Keratinocyte (primary cell): Measurements from ENCODE around the gene MEP1B. TPM values are rescaled to one million over a fixed set of nuclear protein-coding genes. Genes with fewer than 3 reads are reported as not detected.
"Not testable (repeated sequence)": the region's sequence is repeated elsewhere in the genome, so short reads cannot be mapped to it uniquely, and the experiment has no call there.

ENCODE experiments used
- DNase-seq: peaks from one replicate; pipeline ENCODE4 v3.0.0-alpha.2; 2011; ENCODE audit warnings: low read depth, missing footprints, low spot score
- FAIRE-seq: peaks from 2 replicates; lab custom pipeline; 2011; peaks lifted over from hg19 to GRCh38; lab: Jason Lieb, UNC
- H2AFZ ChIP-seq: 2 replicates; pipeline ENCODE4 v1.6.0; 2012; ENCODE audit warnings: low read length, control low read depth, inconsistent platforms; ENCODE audit not compliant: control insufficient read depth
- H3K27ac ChIP-seq: 2 replicates; pipeline ENCODE4 v1.5.1; 2011; ENCODE audit warnings: low read length; ENCODE audit not compliant: control insufficient read depth, insufficient read depth
- H3K27me3 ChIP-seq: 3 replicates; pipeline ENCODE4 v1.6.0; 2011; ENCODE audit warnings: low read length; ENCODE audit not compliant: control insufficient read depth, insufficient read depth; ENCODE audit errors: extremely low read depth
- H3K36me3 ChIP-seq, 2 experiments: 2 replicates in 1 of 2; 3 replicates in 1 of 2; pipeline ENCODE4 v1.5.1; 2011; ENCODE audit warnings: low read length in 2 of 2, mild to moderate bottlenecking in 1 of 2; ENCODE audit not compliant: control insufficient read depth in 2 of 2, insufficient read depth in 2 of 2; ENCODE audit errors: extremely low read depth in 1 of 2
- H3K4me1 ChIP-seq: 3 replicates; pipeline ENCODE4 v1.5.1; 2011; ENCODE audit warnings: low read length; ENCODE audit not compliant: control insufficient read depth, insufficient read depth; ENCODE audit errors: extremely low read depth
- H3K4me2 ChIP-seq: 3 replicates; pipeline ENCODE4 v1.6.0; 2011; ENCODE audit warnings: low read depth, low read length; ENCODE audit not compliant: control insufficient read depth, insufficient read depth; ENCODE audit errors: extremely low read depth
- H3K4me3 ChIP-seq, 3 experiments: fragments of 200-600 bp in 1 of 3; sonication (generic) in 1 of 3; 2 replicates in 2 of 3; 3 replicates in 1 of 3; pipeline ENCODE4 v1.5.1; 2011 to 2016; ENCODE audit warnings: low read length in 3 of 3, mild to moderate bottlenecking in 3 of 3, control low read depth in 2 of 3, inconsistent platforms in 1 of 3, low read depth in 1 of 3, mixed read lengths in 1 of 3, mixed run types in 1 of 3, moderate library complexity in 1 of 3; ENCODE audit not compliant: control insufficient read depth in 2 of 3, insufficient read depth in 2 of 3; ENCODE audit errors: extremely low read depth in 1 of 3
- H3K79me2 ChIP-seq: 2 replicates; pipeline ENCODE4 v1.6.0; 2012; ENCODE audit warnings: low read length; ENCODE audit not compliant: control insufficient read depth, insufficient read depth
- H3K9ac ChIP-seq: 3 replicates; pipeline ENCODE4 v1.6.0; 2011; ENCODE audit warnings: low read length; ENCODE audit not compliant: control insufficient read depth, insufficient read depth; ENCODE audit errors: extremely low read depth
- H3K9me1 ChIP-seq: 3 replicates; pipeline ENCODE4 v1.6.0; 2011; ENCODE audit warnings: low read length; ENCODE audit not compliant: control insufficient read depth, insufficient read depth; ENCODE audit errors: extremely low read depth
- H3K9me3 ChIP-seq: 2 replicates; pipeline ENCODE4 v1.5.1; 2012; ENCODE audit warnings: low read depth, low read length; ENCODE audit not compliant: control insufficient read depth
- H4K20me1 ChIP-seq: 3 replicates; pipeline ENCODE4 v1.6.0; 2011; ENCODE audit warnings: low read length; ENCODE audit not compliant: control insufficient read depth, insufficient read depth; ENCODE audit errors: extremely low read depth
- EZH2 ChIP-seq: IDR thresholded peaks from one replicate; pipeline ENCODE4 v1.6.1; 2012; ENCODE audit warnings: inconsistent platforms, mild to moderate bottlenecking, low read length, moderate library complexity
- dilution Hi-C: fragments of 300-500 bp; cut with MboI; formaldehyde crosslinking; loops from one replicate; pipeline ENCODE4 v1.7.0; 2020; ENCODE audit warnings: low sequenced_read_pairs; ENCODE audit not compliant: extremely low pct_ligation_motif_present
- polyA plus RNA-seq, 5 experiments: library from polyadenylated mRNA; depleted of rRNA in 3 of 5; stranded (reverse) in 3 of 5; stranded (forward) in 1 of 5; unstranded in 1 of 5; fragments of >200 nt; gene quantifications; 1 replicate in 1 of 5; 2 replicates in 3 of 5; 3 replicates in 1 of 5; pipeline versions ENCODE4 v1.2.1 to v1.2.3, GENCODE V29; 2011 to 2012; ENCODE audit warnings: missing spikeins in 2 of 5, low read depth in 1 of 5, low replicate concordance in 1 of 5
- TF ChIP-seq, protein P1 (sequence below), 3 experiments: IDR thresholded peaks in 1 of 3; conservative IDR thresholded peaks in 1 of 3; optimal IDR thresholded peaks in 1 of 3; 2 replicates in 2 of 3; 3 replicates in 1 of 3; pipeline versions ENCODE3 to v1.5.1; 2011; ENCODE audit warnings: low read length in 3 of 3, mild to moderate bottlenecking in 3 of 3, moderate library complexity in 2 of 3, control low read depth in 1 of 3, inconsistent platforms in 1 of 3; ENCODE audit not compliant: insufficient read depth in 2 of 3; ENCODE audit errors: extremely low read depth in 1 of 3

The MEP1B gene
- polyA plus RNA-seq, 1 donor (not counting 4 experiments of a cell fraction or from before 2014, with no cell fraction given): 0.03 TPM

DNA sequence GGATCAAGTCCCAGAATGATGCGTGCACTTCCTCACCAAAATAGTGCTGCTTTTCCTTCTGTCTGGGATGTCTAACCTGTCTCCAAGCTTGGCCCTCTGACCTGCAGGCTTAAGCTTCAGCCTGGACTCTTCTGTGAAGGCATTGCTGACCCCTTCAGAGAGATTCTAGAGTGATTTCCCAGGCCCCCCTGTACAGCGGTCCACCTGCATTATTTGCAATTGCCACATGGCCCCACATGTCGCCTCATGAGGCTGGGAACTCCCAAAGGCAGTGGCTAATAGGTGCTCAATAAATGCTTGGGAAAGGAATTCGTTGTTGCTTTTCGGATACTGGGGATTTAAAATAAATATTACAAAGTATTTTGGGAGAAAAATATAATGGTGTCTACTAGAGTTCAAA lies 32.3 kb upstream of the MEP1B start:
- dilution Hi-C loops: no loop called here
- no peak overlapping the region for H2AFZ ChIP-seq
- TF ChIP-seq, protein P1, sequence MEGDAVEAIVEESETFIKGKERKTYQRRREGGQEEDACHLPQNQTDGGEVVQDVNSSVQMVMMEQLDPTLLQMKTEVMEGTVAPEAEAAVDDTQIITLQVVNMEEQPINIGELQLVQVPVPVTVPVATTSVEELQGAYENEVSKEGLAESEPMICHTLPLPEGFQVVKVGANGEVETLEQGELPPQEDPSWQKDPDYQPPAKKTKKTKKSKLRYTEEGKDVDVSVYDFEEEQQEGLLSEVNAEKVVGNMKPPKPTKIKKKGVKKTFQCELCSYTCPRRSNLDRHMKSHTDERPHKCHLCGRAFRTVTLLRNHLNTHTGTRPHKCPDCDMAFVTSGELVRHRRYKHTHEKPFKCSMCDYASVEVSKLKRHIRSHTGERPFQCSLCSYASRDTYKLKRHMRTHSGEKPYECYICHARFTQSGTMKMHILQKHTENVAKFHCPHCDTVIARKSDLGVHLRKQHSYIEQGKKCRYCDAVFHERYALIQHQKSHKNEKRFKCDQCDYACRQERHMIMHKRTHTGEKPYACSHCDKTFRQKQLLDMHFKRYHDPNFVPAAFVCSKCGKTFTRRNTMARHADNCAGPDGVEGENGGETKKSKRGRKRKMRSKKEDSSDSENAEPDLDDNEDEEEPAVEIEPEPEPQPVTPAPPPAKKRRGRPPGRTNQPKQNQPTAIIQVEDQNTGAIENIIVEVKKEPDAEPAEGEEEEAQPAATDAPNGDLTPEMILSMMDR (optimal IDR thresholded peaks at IDR 0.05 in 1 of 3, IDR thresholded peaks at IDR 0.05 in 1 of 3, conservative IDR thresholded peaks at IDR 0.05 in 1 of 3; ENCODE audit: extremely low read depth in 1 of 3, insufficient read depth in 2 of 3, low read length in 3 of 3): no peak
- no peak for TF ChIP-seq EZH2
- no peaks in the 10 kb centered on the region for H4K20me1 ChIP-seq
- H3K9me1 ChIP-seq: no peaks in the 10 kb centered on the region
- no peaks in the 10 kb centered on the region for H3K36me3 ChIP-seq
- H3K9me3 ChIP-seq: no peaks in the 10 kb centered on the region
- no peak for FAIRE-seq
- no peaks in the 10 kb centered on the region for H3K79me2 ChIP-seq
- peaks cover 2% of the 10 kb centered on the region for H3K4me1 ChIP-seq
- no peak for DNase-seq
- no peak overlapping the region for H3K4me3 ChIP-seq
- H3K27ac ChIP-seq: no peak overlapping the region
- H3K4me2 ChIP-seq: peak overlapping the region; percentile 86
- H3K9ac ChIP-seq: no peak overlapping the region
- H3K27me3 ChIP-seq: no peaks in the 10 kb centered on the region

DNA sequence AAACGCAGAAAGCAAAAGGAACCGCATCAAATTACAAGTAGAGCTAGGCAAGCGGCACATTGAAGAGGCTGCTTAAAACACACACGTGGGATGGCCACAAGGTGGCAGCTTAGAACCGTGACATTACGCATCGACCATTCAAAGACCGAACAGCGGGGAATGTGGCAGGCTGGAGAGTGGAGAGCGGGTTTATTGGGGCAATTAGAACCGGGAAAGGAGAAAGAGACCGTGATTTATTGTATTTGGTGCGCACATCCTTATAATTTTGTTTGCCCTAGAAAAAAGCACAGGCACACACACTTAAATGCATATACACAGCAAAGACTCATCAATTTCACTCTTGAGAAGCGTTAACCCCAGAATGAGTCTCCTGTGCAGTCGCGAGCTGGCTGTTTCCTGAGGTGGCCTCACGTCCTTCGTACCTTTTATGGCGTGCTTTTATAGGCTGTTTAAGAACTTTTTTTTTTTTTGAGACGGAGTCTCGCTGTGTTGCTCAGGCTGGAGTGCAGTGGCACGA lies 31.7 kb upstream of the MEP1B start:
- peak; percentile 25 for DNase-seq
- Histone ChIP-seq H3K9ac (no peak overlapping the region), H3K4me1 (peaks cover 2% of the 10 kb centered on the region), H3K27me3 (no peaks in the 10 kb centered on the region), H3K4me3 (peak overlapping the region in 2 of 3 experiments; percentile 38 to 46), H3K9me1 (no peaks in the 10 kb centered on the region), H3K27ac (no peak overlapping the region), H2AFZ (peak overlapping the region; percentile 22), H3K9me3 (no peaks in the 10 kb centered on the region), H3K79me2 (no peaks in the 10 kb centered on the region), H3K36me3 (no peaks in the 10 kb centered on the region), H4K20me1 (no peaks in the 10 kb centered on the region), H3K4me2 (peak overlapping the region; percentile 86)
- FAIRE-seq: peak; percentile 82
- no peak for TF ChIP-seq EZH2
- TF ChIP-seq, protein P1 (optimal IDR thresholded peaks at IDR 0.05 in 1 of 3, IDR thresholded peaks at IDR 0.05 in 1 of 3, conservative IDR thresholded peaks at IDR 0.05 in 1 of 3; ENCODE audit: extremely low read depth in 1 of 3, insufficient read depth in 2 of 3, low read length in 3 of 3): peak; percentile 78 to 96 (median 91)
- dilution Hi-C loops: no loop called here

DNA sequence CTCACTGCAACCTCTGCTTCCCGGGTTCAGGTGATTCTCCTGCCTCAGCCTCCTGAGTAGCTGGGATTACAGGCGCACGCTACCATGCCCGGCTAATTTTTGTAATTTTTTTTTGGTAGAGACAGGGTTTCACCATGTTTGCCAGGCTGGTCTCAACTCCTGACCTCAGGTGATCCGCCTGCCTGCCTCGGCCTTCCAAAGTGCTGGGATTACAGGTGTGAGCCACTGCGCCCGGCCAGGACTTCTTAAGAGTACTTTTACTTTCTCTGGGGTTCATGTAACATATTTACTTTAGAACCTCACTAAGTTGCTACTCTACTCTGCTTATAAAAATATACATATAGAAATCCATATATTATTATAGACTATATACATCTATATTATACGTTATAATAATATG lies 31.2 kb upstream of the MEP1B start:
- peak overlapping the region; percentile 86 for H3K4me2 ChIP-seq
- H2AFZ ChIP-seq, FAIRE-seq, H4K20me1 ChIP-seq, H3K27me3 ChIP-seq, H3K4me3 ChIP-seq, DNase-seq, H3K36me3 ChIP-seq, dilution Hi-C loops, H3K27ac ChIP-seq, H3K79me2 ChIP-seq, H3K9me1 ChIP-seq, H3K9me3 ChIP-seq, H3K4me1 ChIP-seq, H3K9ac ChIP-seq: not testable (repeated sequence)
